ENCODE results near the gene CDK14. TPM values are rescaled to one million over a fixed set of nuclear protein-coding genes. Genes with fewer than 3 reads are reported as not detected.

The CDK14 gene
- total and polyA plus RNA-seq, 10 of the 15 experiments (the other 5 are each of a cell fraction or from before 2014, with no cell fraction given): 6.5 to 61.3 (median 24.2) TPM

DNA sequence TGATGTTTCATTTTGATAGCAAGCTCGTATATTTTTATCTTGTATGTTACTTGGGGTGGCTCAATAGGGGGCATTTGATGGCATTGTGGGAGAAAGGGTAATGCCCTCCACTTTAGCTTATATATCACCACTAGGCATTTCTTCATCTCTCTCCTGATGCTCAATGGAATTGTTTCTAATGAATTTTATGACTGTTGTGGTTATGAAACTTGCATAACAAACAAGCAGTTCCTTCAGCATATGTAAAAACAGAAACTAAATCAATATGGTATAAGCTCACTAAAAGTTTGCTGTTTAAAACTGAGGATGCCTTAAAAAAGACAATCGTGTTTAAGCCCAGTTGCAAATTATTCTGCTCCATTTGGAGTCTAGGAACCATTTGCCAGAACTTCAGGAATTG is 75.5 kb downstream of the CDK14 start:
- intact Hi-C loops (cut with micrococcal nuclease; ENCODE audit: unreplicated experiment): no loop called here

More for the DNA sequence above, 75.5 kb downstream of the CDK14 start:
- FAIRE-seq: no peak
- no peak overlapping the region for H3K4me2 ChIP-seq (ENCODE audit: control insufficient read depth, insufficient read depth)
- H3K27ac ChIP-seq (ENCODE audit: control insufficient read depth, insufficient read depth): no peak overlapping the region
- H3K36me3 ChIP-seq (ENCODE audit: control insufficient read depth in 2 of 2, insufficient read depth in 2 of 2, low read length in 1 of 2): no peaks in the 10 kb centered on the region
- RAD21 ChIA-PET (ENCODE audit: unreplicated experiment): interaction anchor here (1.2 kb wide), 1 partner anchor 30 kb away, joined by 3 read pairs; no protein-coding TSS in a partner anchor
- POLR2A ChIA-PET: interaction anchor here (1.9 kb wide), 1 partner anchor 8 kb away, joined by 6 read pairs; no protein-coding TSS in a partner anchor
- peaks cover 6% of the 10 kb centered on the region; the same call in 1 of the 2 replicates for H3K4me1 ChIP-seq (ENCODE audit: control insufficient read depth, insufficient read depth, low read length)
- no peak overlapping the region for H2AFZ ChIP-seq (ENCODE audit: control insufficient read depth, low read depth, low read length)
- no peak for ATAC-seq
- DNase-seq (ENCODE audit: low read depth, low spot score): no peak
- WGBS (ENCODE audit: insufficient coverage, insufficient replicate concordance, low lambda C conversion rate, missing lambda C conversion rate): 58% methylated on average over 2 of the region's 2 CpGs
- H4K20me1 ChIP-seq (ENCODE audit: control insufficient read depth, insufficient read depth): no peaks in the 10 kb centered on the region
- no peaks in the 10 kb centered on the region for H3K27me3 ChIP-seq (replicated peaks in 1 of 2; ENCODE audit: control insufficient read depth in 2 of 2, insufficient read depth in 2 of 2, low read length in 1 of 2)
- SMC1A ChIA-PET (ENCODE audit: uncharacterized antibody, unreplicated experiment): interaction anchor here (0.7 to 2.1 kb wide), 9 partner anchors 9 to 817 kb away, joined by 3 to 6 read pairs (median 4); no protein-coding TSS in a partner anchor
- CTCF ChIA-PET: interaction anchor here (1.1 to 3.5 kb wide), 5 partner anchors 9 to 413 kb away, joined by 3 to 13 read pairs (median 3); no protein-coding TSS in a partner anchor
- H3K79me2 ChIP-seq (ENCODE audit: control insufficient read depth, insufficient read depth, low read length): no peaks in the 10 kb centered on the region; the same call in 1 of the 2 replicates
- no peak overlapping the region for H3K9ac ChIP-seq (ENCODE audit: control insufficient read depth, insufficient read depth, low read length)
- TF ChIP-seq NRF1 (conservative IDR thresholded peaks at IDR 0.05; ENCODE audit: low read depth, low read length) (no peak), SIN3A (IDR thresholded peaks at IDR 0.05; ENCODE audit: low read depth, low read length) (no peak), PAX8 (IDR thresholded peaks at IDR 0.05) (no peak), WRNIP1 (IDR thresholded peaks at IDR 0.05; ENCODE audit: borderline replicate concordance, low read depth, low read length) (no peak), NFXL1 (IDR thresholded peaks at IDR 0.05; ENCODE audit: borderline replicate concordance) (no peak), SUZ12 (IDR thresholded peaks at IDR 0.05; ENCODE audit: unreplicated experiment) (no peak), SMAD5 (IDR thresholded peaks at IDR 0.05; ENCODE audit: low read depth) (no peak), NFYA (IDR thresholded peaks at IDR 0.05; ENCODE audit: borderline replicate concordance, low read depth, low read length) (no peak), TCF7 (IDR thresholded peaks at IDR 0.05; ENCODE audit: borderline replicate concordance) (no peak), TBL1XR1 (IDR thresholded peaks at IDR 0.05; ENCODE audit: low read depth, low read length) (no peak), RCOR1 (conservative IDR thresholded peaks at IDR 0.05; ENCODE audit: low read depth, low read length) (no peak), KDM1A (IDR thresholded peaks at IDR 0.05; ENCODE audit: borderline replicate concordance) (no peak), TCF3 (IDR thresholded peaks at IDR 0.05; ENCODE audit: borderline replicate concordance, insufficient read depth, low read depth, low read length) (no peak), POLR2A (IDR thresholded peaks at IDR 0.05; ENCODE audit: low read depth, low read length) (no peak), IRF4 (IDR thresholded peaks at IDR 0.05; ENCODE audit: low read depth, low read length) (no peak), BACH1 (IDR thresholded peaks at IDR 0.05; ENCODE audit: borderline replicate concordance) (no peak), ZNF622 (IDR thresholded peaks at IDR 0.05) (no peak), BMI1 (IDR thresholded peaks at IDR 0.05; ENCODE audit: borderline replicate concordance) (no peak)
- TF ChIP-seq, protein P1, sequence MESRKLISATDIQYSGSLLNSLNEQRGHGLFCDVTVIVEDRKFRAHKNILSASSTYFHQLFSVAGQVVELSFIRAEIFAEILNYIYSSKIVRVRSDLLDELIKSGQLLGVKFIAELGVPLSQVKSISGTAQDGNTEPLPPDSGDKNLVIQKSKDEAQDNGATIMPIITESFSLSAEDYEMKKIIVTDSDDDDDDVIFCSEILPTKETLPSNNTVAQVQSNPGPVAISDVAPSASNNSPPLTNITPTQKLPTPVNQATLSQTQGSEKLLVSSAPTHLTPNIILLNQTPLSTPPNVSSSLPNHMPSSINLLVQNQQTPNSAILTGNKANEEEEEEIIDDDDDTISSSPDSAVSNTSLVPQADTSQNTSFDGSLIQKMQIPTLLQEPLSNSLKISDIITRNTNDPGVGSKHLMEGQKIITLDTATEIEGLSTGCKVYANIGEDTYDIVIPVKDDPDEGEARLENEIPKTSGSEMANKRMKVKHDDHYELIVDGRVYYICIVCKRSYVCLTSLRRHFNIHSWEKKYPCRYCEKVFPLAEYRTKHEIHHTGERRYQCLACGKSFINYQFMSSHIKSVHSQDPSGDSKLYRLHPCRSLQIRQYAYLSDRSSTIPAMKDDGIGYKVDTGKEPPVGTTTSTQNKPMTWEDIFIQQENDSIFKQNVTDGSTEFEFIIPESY (IDR thresholded peaks at IDR 0.05): no peak
- TF ChIP-seq, protein P2, sequence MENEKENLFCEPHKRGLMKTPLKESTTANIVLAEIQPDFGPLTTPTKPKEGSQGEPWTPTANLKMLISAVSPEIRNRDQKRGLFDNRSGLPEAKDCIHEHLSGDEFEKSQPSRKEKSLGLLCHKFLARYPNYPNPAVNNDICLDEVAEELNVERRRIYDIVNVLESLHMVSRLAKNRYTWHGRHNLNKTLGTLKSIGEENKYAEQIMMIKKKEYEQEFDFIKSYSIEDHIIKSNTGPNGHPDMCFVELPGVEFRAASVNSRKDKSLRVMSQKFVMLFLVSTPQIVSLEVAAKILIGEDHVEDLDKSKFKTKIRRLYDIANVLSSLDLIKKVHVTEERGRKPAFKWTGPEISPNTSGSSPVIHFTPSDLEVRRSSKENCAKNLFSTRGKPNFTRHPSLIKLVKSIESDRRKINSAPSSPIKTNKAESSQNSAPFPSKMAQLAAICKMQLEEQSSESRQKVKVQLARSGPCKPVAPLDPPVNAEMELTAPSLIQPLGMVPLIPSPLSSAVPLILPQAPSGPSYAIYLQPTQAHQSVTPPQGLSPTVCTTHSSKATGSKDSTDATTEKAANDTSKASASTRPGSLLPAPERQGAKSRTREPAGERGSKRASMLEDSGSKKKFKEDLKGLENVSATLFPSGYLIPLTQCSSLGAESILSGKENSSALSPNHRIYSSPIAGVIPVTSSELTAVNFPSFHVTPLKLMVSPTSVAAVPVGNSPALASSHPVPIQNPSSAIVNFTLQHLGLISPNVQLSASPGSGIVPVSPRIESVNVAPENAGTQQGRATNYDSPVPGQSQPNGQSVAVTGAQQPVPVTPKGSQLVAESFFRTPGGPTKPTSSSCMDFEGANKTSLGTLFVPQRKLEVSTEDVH (IDR thresholded peaks at IDR 0.05; ENCODE audit: low read depth, partially characterized antibody): no peak
- H3K4me3 ChIP-seq: no peak overlapping the region
- in situ Hi-C loops (cut with MboI): no loop called here
- no peaks in the 10 kb centered on the region for H3K9me3 ChIP-seq (replicated peaks; ENCODE audit: control insufficient read depth, insufficient read depth, low read length)
- BruUV-seq (replicated peaks): no TSS peak

All from GM12878 (cell line).